Osteocyte (in vitro differentiated cells): ENCODE measurements around the gene INPP4A. TPM values are rescaled to one million over a fixed set of nuclear protein-coding genes. Genes with fewer than 3 reads are reported as not detected.

Source experiments
- DNase-seq: peaks from one replicate; pipeline ENCODE4 v3.0.0; 2021; ENCODE audit warnings: mixed read lengths; ENCODE audit not compliant: unreplicated experiment; ENCODE audit errors: extremely low spot score
- H3K27ac Mint-ChIP-seq: one replicate; pipeline ENCODE4 v1.8.0; 2021; ENCODE audit warnings: mild to moderate bottlenecking, mixed read lengths; ENCODE audit not compliant: unreplicated experiment
- H3K27me3 Mint-ChIP-seq: one replicate; pipeline ENCODE4 v1.8.0; 2021; ENCODE audit warnings: mixed read lengths; ENCODE audit not compliant: unreplicated experiment
- H3K36me3 Mint-ChIP-seq: one replicate; pipeline ENCODE4 v1.8.0; 2021; ENCODE audit warnings: mixed read lengths; ENCODE audit not compliant: unreplicated experiment
- H3K4me1 Mint-ChIP-seq: one replicate; pipeline ENCODE4 v1.8.0; 2021; ENCODE audit warnings: mixed read lengths; ENCODE audit not compliant: unreplicated experiment
- H3K4me3 Mint-ChIP-seq: one replicate; pipeline ENCODE4 v1.8.0; 2021; ENCODE audit warnings: mild to moderate bottlenecking, moderate library complexity, mixed read lengths; ENCODE audit not compliant: unreplicated experiment
- H3K9me3 Mint-ChIP-seq: one replicate; pipeline ENCODE4 v1.8.0; 2021; ENCODE audit warnings: mixed read lengths; ENCODE audit not compliant: unreplicated experiment
- CTCF ChIP-seq: fragments of 200-600 bp; sonication (generic); IDR thresholded peaks from 2 replicates; pipeline ENCODE4 v1.5.0; 2021; ENCODE audit warnings: antibody characterized with exemption, mild to moderate bottlenecking, moderate library complexity
- total RNA-seq: library from RNA; stranded (reverse); gene quantifications from 2 replicates; pipeline ENCODE4 v1.2.1, GENCODE V29; 2021

The INPP4A gene
- total RNA-seq, 1 donor from 2014 or later, result 31.4 TPM

DNA sequence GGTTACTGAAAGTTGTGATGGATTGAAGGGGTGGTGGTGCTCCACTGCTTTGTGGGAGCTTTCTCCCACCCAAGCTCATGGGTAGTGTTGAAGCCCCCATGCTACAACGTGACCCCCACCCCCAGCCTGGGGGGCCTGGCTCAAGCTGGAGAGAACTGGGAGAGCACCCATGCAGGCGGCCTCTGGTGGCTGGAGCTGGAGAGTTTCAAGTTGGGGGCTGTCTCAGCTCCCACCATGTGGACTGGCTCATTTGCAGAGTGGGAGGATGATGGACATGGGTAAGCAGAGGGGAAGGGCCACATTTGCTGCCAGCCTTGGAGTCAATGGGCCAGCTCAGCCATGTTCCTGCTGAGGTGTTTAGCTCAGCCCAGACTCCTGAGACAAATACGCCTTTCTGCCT lies 62.8 kb downstream of the INPP4A start:
- H3K4me3 Mint-ChIP-seq, result no peak overlapping the region
- H3K27me3 Mint-ChIP-seq, result no peaks in the 10 kb centered on the region
- no peaks in the 10 kb centered on the region for H3K9me3 Mint-ChIP-seq
- peaks cover 9% of the 10 kb centered on the region for H3K4me1 Mint-ChIP-seq
- peaks cover 7% of the 10 kb centered on the region for H3K36me3 Mint-ChIP-seq
- no peak for DNase-seq
- H3K27ac Mint-ChIP-seq, result no peak overlapping the region
- TF ChIP-seq CTCF, result no peak

DNA sequence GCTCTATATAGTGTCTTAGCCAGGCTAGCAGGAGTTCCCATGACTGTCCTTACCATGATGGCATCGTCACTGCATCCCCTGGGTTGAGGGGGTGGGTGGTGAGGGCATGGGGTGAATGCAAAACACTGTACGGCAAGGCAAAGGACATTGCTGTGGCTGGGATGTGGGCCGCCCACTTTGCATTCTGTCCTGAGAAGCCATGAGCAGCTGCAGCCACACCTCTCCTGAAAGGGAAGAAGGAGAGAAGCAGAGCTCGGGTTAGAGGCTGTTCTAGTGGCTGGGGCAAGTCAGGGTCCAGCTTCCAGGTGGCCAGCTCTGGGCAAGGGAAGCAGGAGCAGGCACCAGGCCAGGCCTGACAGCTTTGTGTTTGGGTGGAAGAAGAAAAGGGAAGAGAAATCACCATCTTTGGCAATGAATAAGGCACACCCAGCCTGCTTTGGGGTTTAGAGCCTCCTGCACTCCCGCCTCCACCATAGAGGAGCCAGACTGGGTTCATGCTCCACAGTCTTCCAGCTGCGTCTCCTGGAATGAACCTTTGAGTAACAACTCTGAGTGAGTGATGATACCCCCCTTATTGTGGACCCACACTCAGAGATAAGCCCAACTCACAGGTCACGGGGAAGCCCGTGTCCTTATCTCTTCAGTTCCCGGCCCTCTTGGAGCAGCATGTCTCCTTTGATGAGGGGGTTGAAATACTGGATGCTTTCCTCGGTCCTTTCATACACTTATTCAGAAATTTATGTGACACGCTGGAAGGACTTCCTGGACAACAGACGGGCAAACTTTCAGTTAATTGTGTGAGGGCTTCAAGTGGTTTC lies 63.4 kb downstream of the INPP4A start:
- Mint-ChIP-seq H3K9me3 (no peaks in the 10 kb centered on the region), H3K36me3 (peaks cover 7% of the 10 kb centered on the region), H3K4me3 (no peak overlapping the region), H3K27ac (no peak overlapping the region), H3K27me3 (no peaks in the 10 kb centered on the region), H3K4me1 (peaks cover 4% of the 10 kb centered on the region)
- no peak for TF ChIP-seq CTCF
- no peak for DNase-seq

GRCh38 chr2:98508709-98509066 lies 64.0 kb downstream of the INPP4A start:
- Mint-ChIP-seq H3K27me3 (no peaks in the 10 kb centered on the region), H3K9me3 (no peaks in the 10 kb centered on the region), H3K36me3 (peaks cover 7% of the 10 kb centered on the region), H3K4me1 (peaks cover 4% of the 10 kb centered on the region), H3K27ac (no peak overlapping the region), H3K4me3 (no peak overlapping the region)
- DNase-seq, result no peak
- no peak for TF ChIP-seq CTCF

DNA sequence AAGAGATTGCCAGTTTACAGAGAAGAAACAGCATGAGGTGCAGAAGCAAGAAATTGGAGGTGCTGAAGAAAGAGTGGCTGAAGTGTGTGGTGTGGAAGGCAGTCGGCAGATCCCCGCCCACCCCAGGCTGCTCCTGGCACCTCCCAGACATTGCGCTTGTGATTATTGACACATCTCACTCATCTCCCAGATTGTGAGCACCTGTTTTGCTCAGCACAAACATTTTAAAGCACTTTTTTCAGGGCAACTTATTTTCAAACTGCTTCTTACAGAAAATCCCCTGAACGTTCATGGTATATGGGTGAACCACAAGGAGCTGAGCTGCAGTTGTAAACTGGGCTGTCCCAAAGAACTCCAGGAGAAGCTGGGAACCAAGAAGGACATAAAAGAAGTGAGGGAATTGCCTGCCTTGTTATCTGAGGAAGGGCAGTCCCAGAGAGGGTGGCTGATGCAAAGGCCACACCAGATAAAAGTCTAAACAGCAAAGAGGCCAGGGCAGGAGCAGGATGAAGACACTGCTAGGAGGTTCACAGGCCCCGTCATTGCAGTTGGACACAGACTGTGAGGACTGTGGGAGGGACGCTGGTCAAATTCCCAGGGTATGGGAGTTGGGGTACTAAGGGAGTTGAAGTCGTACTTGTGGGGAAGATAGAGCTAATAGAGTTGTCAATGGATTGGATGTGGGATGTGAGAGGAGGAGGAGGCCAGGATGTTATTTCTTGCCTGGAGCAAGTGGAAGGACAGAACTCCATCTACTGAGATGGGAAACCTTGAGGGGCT lies 65.1 kb downstream of the INPP4A start:
- Mint-ChIP-seq H3K4me1 (peaks cover 4% of the 10 kb centered on the region), H3K27me3 (no peaks in the 10 kb centered on the region), H3K9me3 (no peaks in the 10 kb centered on the region), H3K27ac (no peak overlapping the region), H3K36me3 (peaks cover 7% of the 10 kb centered on the region), H3K4me3 (no peak overlapping the region)
- TF ChIP-seq CTCF, result no peak
- no peak for DNase-seq

- no peak overlapping the region for H3K27ac Mint-ChIP-seq
- no peaks in the 10 kb centered on the region for H3K9me3 Mint-ChIP-seq
- H3K4me3 Mint-ChIP-seq, result no peak overlapping the region
- peaks cover 8% of the 10 kb centered on the region for H3K4me1 Mint-ChIP-seq
- H3K27me3 Mint-ChIP-seq, result no peaks in the 10 kb centered on the region
- DNase-seq, result no peak
- TF ChIP-seq CTCF, result no peak
- H3K36me3 Mint-ChIP-seq, result peaks cover 7% of the 10 kb centered on the region
Measured at GRCh38 chr2:98510322-98510662, 65.6 kb downstream of the INPP4A start.
